HG03066 (cell line): ENCODE data around the gene SDK2.
"Not testable (repeated sequence)": the region's sequence is repeated elsewhere in the genome, so short reads cannot be mapped to it uniquely, and the experiment has no call there.

Experiments used
- ATAC-seq: cut with Tn5 transposase; IDR thresholded peaks from one replicate; pipeline ENCODE4 v1.9.1; 2021; ENCODE audit warnings: low read depth; ENCODE audit not compliant: unreplicated experiment

SDK2 gene

GRCh38 chr17:73494950-73495349 is 149.3 kb downstream of the SDK2 start:
- ATAC-seq, result no peak

- ATAC-seq, result no peak
Measured at GRCh38 chr17:73493956-73494926, 150.0 kb downstream of the SDK2 start.

- no peak for ATAC-seq
Measured at GRCh38 chr17:73492821-73493814, 151.1 kb downstream of the SDK2 start.

- no peak for ATAC-seq
Measured at GRCh38 chr17:73492125-73492820, 152.0 kb downstream of the SDK2 start.

- no peak for ATAC-seq
Measured at GRCh38 chr17:73491648-73492047, 152.6 kb downstream of the SDK2 start.

- ATAC-seq, result no peak
Measured at GRCh38 chr17:73490851-73491250, 153.4 kb downstream of the SDK2 start.

GRCh38 chr17:73489991-73490390 is 154.3 kb downstream of the SDK2 start:
- ATAC-seq, result no peak

GRCh38 chr17:73489333-73489732 is 154.9 kb downstream of the SDK2 start:
- ATAC-seq, result no peak

- ATAC-seq, result no peak
Measured at GRCh38 chr17:73485130-73485529, 159.1 kb downstream of the SDK2 start.

GRCh38 chr17:73482894-73483293 is 161.4 kb downstream of the SDK2 start:
- no peak for ATAC-seq

GRCh38 chr17:73482251-73482716 is 162.0 kb downstream of the SDK2 start:
- no peak for ATAC-seq

GRCh38 chr17:73481676-73482075 is 162.6 kb downstream of the SDK2 start:
- no peak for ATAC-seq

GRCh38 chr17:73480740-73481139 is 163.5 kb downstream of the SDK2 start:
- ATAC-seq, result no peak

- ATAC-seq, result no peak
Measured at GRCh38 chr17:73478768-73479424, 165.3 kb downstream of the SDK2 start.

GRCh38 chr17:73478334-73478733 is 165.9 kb downstream of the SDK2 start:
- no peak for ATAC-seq

GRCh38 chr17:73476890-73477350 is 167.3 kb downstream of the SDK2 start:
- ATAC-seq, result no peak

- ATAC-seq, result no peak
Measured at GRCh38 chr17:73474370-73474988, 169.8 kb downstream of the SDK2 start.

GRCh38 chr17:73472715-73473114 is 171.5 kb downstream of the SDK2 start:
- not testable (repeated sequence) for ATAC-seq

GRCh38 chr17:73471924-73472323 is 172.3 kb downstream of the SDK2 start:
- no peak for ATAC-seq
